ENCODE measurements around the gene WNT10A.

Gene WNT10A

GRCh38 chr2:218871345-218872302, 9.0 kb upstream of the WNT10A start:
- H3K27me3 ChIP-seq (ENCODE audit: control insufficient read depth in 1 of 2, insufficient read depth in 2 of 2, low read length in 2 of 2), result peaks cover 25 to 76% of the 10 kb centered on the region in 2 donors
- H3K27ac ChIP-seq (ENCODE audit: low read depth, low read length), result no peak overlapping the region
- no peaks in the 10 kb centered on the region for H3K4me1 ChIP-seq (ENCODE audit: insufficient read depth, low read length)
- peak overlapping the region in 1 of 2 donors; percentile 21 for H3K4me3 ChIP-seq (ENCODE audit: low read depth in 1 of 2, low read length in 2 of 2)
- no peak overlapping the region for H3K9ac ChIP-seq (ENCODE audit: low read length)
- no peaks in the 10 kb centered on the region for H3K36me3 ChIP-seq (ENCODE audit: insufficient read depth, low read length)
- no peaks in the 10 kb centered on the region for H3K9me3 ChIP-seq (ENCODE audit: low read length)

- Histone ChIP-seq H3K27me3 (ENCODE audit: control insufficient read depth in 1 of 2, insufficient read depth in 2 of 2, low read length in 2 of 2) (peaks cover 33 to 77% of the 10 kb centered on the region in 2 donors), H3K9ac (ENCODE audit: low read length) (no peak overlapping the region), H3K9me3 (ENCODE audit: low read length) (no peaks in the 10 kb centered on the region), H3K4me3 (ENCODE audit: low read depth in 1 of 2, low read length in 2 of 2) (no peak overlapping the region), H3K27ac (ENCODE audit: low read depth, low read length) (no peak overlapping the region), H3K36me3 (ENCODE audit: insufficient read depth, low read length) (no peaks in the 10 kb centered on the region), H3K4me1 (ENCODE audit: insufficient read depth, low read length) (no peaks in the 10 kb centered on the region)
These were observed 7.8 kb upstream of the WNT10A start for GRCh38 chr2:218872645-218873358.

- peaks cover 36 to 79% of the 10 kb centered on the region in 2 donors for H3K27me3 ChIP-seq (ENCODE audit: control insufficient read depth in 1 of 2, insufficient read depth in 2 of 2, low read length in 2 of 2)
- H3K36me3 ChIP-seq (ENCODE audit: insufficient read depth, low read length), result no peaks in the 10 kb centered on the region
- no peak overlapping the region for H3K4me3 ChIP-seq (ENCODE audit: low read depth in 1 of 2, low read length in 2 of 2)
- H3K9ac ChIP-seq (ENCODE audit: low read length), result no peak overlapping the region
- no peak overlapping the region for H3K27ac ChIP-seq (ENCODE audit: low read depth, low read length)
- no peaks in the 10 kb centered on the region for H3K9me3 ChIP-seq (ENCODE audit: low read length)
- no peaks in the 10 kb centered on the region for H3K4me1 ChIP-seq (ENCODE audit: insufficient read depth, low read length)
These were observed 7.1 kb upstream of the WNT10A start for GRCh38 chr2:218873359-218874194.

- Histone ChIP-seq H3K4me3 (ENCODE audit: low read depth in 1 of 2, low read length in 2 of 2) (no peak overlapping the region), H3K9me3 (ENCODE audit: low read length) (no peaks in the 10 kb centered on the region), H3K36me3 (ENCODE audit: insufficient read depth, low read length) (no peaks in the 10 kb centered on the region), H3K9ac (ENCODE audit: low read length) (no peak overlapping the region), H3K4me1 (ENCODE audit: insufficient read depth, low read length) (peaks cover 6% of the 10 kb centered on the region), H3K27me3 (ENCODE audit: control insufficient read depth in 1 of 2, insufficient read depth in 2 of 2, low read length in 2 of 2) (peaks cover 44 to 87% of the 10 kb centered on the region in 2 donors), H3K27ac (ENCODE audit: low read depth, low read length) (no peak overlapping the region)
These were observed 4.9 kb upstream of the WNT10A start for GRCh38 chr2:218875692-218876246.

- no peaks in the 10 kb centered on the region for H3K36me3 ChIP-seq (ENCODE audit: insufficient read depth, low read length)
- H3K27ac ChIP-seq (ENCODE audit: low read depth, low read length), result no peak overlapping the region
- H3K4me3 ChIP-seq (ENCODE audit: low read depth in 1 of 2, low read length in 2 of 2), result no peak overlapping the region
- no peaks in the 10 kb centered on the region for H3K9me3 ChIP-seq (ENCODE audit: low read length)
- H3K4me1 ChIP-seq (ENCODE audit: insufficient read depth, low read length), result peaks cover 6% of the 10 kb centered on the region
- H3K27me3 ChIP-seq (ENCODE audit: control insufficient read depth in 1 of 2, insufficient read depth in 2 of 2, low read length in 2 of 2), result peaks cover 52 to 89% of the 10 kb centered on the region in 2 donors
- H3K9ac ChIP-seq (ENCODE audit: low read length), result no peak overlapping the region
These were observed 4.0 kb upstream of the WNT10A start for GRCh38 chr2:218876562-218877219.

GRCh38 chr2:218877331-218877730, 3.3 kb upstream of the WNT10A start:
- H3K4me3 ChIP-seq (ENCODE audit: low read depth in 1 of 2, low read length in 2 of 2), result no peak overlapping the region
- no peak overlapping the region for H3K27ac ChIP-seq (ENCODE audit: low read depth, low read length)
- H3K27me3 ChIP-seq (ENCODE audit: control insufficient read depth in 1 of 2, insufficient read depth in 2 of 2, low read length in 2 of 2), result peaks cover 51 to 89% of the 10 kb centered on the region in 2 donors
- H3K9ac ChIP-seq (ENCODE audit: low read length), result no peak overlapping the region
- H3K9me3 ChIP-seq (ENCODE audit: low read length), result no peaks in the 10 kb centered on the region
- H3K4me1 ChIP-seq (ENCODE audit: insufficient read depth, low read length), result peaks cover 6% of the 10 kb centered on the region
- H3K36me3 ChIP-seq (ENCODE audit: insufficient read depth, low read length), result no peaks in the 10 kb centered on the region

GRCh38 chr2:218877891-218878290, 2.8 kb upstream of the WNT10A start:
- peaks cover 54 to 89% of the 10 kb centered on the region in 2 donors for H3K27me3 ChIP-seq (ENCODE audit: control insufficient read depth in 1 of 2, insufficient read depth in 2 of 2, low read length in 2 of 2)
- H3K9me3 ChIP-seq (ENCODE audit: low read length), result no peaks in the 10 kb centered on the region
- no peak overlapping the region for H3K9ac ChIP-seq (ENCODE audit: low read length)
- H3K36me3 ChIP-seq (ENCODE audit: insufficient read depth, low read length), result no peaks in the 10 kb centered on the region
- peaks cover 7% of the 10 kb centered on the region for H3K4me1 ChIP-seq (ENCODE audit: insufficient read depth, low read length)
- H3K4me3 ChIP-seq (ENCODE audit: low read depth in 1 of 2, low read length in 2 of 2), result no peak overlapping the region
- H3K27ac ChIP-seq (ENCODE audit: low read depth, low read length), result no peak overlapping the region

GRCh38 chr2:218878486-218878885, 2.2 kb upstream of the WNT10A start:
- Histone ChIP-seq H3K36me3 (ENCODE audit: insufficient read depth, low read length) (no peaks in the 10 kb centered on the region), H3K4me1 (ENCODE audit: insufficient read depth, low read length) (peaks cover 11% of the 10 kb centered on the region), H3K9ac (ENCODE audit: low read length) (no peak overlapping the region), H3K27me3 (ENCODE audit: control insufficient read depth in 1 of 2, insufficient read depth in 2 of 2, low read length in 2 of 2) (peaks cover 54 to 86% of the 10 kb centered on the region in 2 donors), H3K27ac (ENCODE audit: low read depth, low read length) (no peak overlapping the region), H3K9me3 (ENCODE audit: low read length) (no peaks in the 10 kb centered on the region), H3K4me3 (ENCODE audit: low read depth in 1 of 2, low read length in 2 of 2) (no peak overlapping the region)

GRCh38 chr2:218878926-218879761, 1.5 kb upstream of the WNT10A start:
- Histone ChIP-seq H3K36me3 (ENCODE audit: insufficient read depth, low read length) (no peaks in the 10 kb centered on the region), H3K27ac (ENCODE audit: low read depth, low read length) (no peak overlapping the region), H3K4me1 (ENCODE audit: insufficient read depth, low read length) (peaks cover 11% of the 10 kb centered on the region), H3K4me3 (ENCODE audit: low read depth in 1 of 2, low read length in 2 of 2) (no peak overlapping the region), H3K27me3 (ENCODE audit: control insufficient read depth in 1 of 2, insufficient read depth in 2 of 2, low read length in 2 of 2) (peaks cover 54 to 85% of the 10 kb centered on the region in 2 donors), H3K9ac (ENCODE audit: low read length) (no peak overlapping the region), H3K9me3 (ENCODE audit: low read length) (no peaks in the 10 kb centered on the region)

- Histone ChIP-seq H3K27ac (ENCODE audit: low read depth, low read length) (no peak overlapping the region), H3K36me3 (ENCODE audit: insufficient read depth, low read length) (no peaks in the 10 kb centered on the region), H3K4me1 (ENCODE audit: insufficient read depth, low read length) (peaks cover 11% of the 10 kb centered on the region), H3K4me3 (ENCODE audit: low read depth in 1 of 2, low read length in 2 of 2) (no peak overlapping the region), H3K9ac (ENCODE audit: low read length) (no peak overlapping the region), H3K27me3 (ENCODE audit: control insufficient read depth in 1 of 2, insufficient read depth in 2 of 2, low read length in 2 of 2) (peaks cover 50 to 85% of the 10 kb centered on the region in 2 donors), H3K9me3 (ENCODE audit: low read length) (no peaks in the 10 kb centered on the region)
These were observed 913 bp upstream of the WNT10A start for GRCh38 chr2:218879776-218880101.
